Activated CD4-positive, alpha-beta T cell treated with anti-CD3 and anti-CD28 coated beads, Interleukin-2, amount 50 U/mL, for 24 hours (primary cell): ENCODE data around the gene RCC2.

Experiments
- DNase-seq, 2 donors: peaks; one replicate each; pipeline ENCODE4 v3.0.0-alpha.2; 2020; ENCODE audit warnings: low read depth in 1 of 2, low spot score in 1 of 2

RCC2 gene

GRCh38 chr1:17377325-17377953, 62.0 kb downstream of the RCC2 start:
- DNase-seq: no peak

DNA sequence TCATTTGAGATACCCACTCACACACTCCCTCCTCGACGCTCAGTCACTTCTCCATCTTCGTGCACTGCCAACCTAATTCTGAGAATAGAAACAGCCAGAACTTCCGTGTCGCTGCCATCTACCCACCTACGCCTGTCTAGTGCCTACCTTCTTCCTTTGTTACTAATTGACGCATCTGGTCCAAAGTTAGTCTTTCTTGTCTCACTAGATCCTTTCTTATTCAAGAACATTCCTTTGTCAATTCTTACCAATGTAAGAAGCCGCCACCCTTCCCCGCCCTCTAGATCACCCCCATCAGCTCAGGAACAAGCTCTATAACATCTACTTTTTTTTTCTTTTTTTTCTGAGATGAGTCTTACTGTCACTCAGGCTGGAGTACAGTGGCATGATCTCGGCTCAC, 63.8 kb downstream of the RCC2 start:
- DNase-seq: no peak

DNA sequence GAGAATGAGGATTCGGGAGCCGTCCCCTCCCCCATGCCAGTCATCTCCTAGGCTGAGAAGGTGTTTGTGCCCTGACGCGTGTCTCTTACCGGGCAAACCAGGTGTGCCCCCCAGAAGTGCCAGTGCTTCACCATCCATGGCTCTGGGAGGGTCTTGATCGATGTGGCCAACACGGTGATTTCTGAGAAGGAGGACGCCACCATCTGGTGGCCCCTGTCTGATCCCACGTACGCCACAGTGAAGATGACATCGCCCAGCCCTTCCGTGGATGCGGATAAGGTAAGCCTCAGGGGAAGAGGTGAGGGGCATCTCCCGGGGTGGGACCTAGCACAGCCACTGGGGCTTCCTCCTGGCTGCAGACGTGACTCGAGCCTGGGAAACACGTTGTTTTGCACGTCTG, 66.5 kb downstream of the RCC2 start:
- DNase-seq: no peak

DNA sequence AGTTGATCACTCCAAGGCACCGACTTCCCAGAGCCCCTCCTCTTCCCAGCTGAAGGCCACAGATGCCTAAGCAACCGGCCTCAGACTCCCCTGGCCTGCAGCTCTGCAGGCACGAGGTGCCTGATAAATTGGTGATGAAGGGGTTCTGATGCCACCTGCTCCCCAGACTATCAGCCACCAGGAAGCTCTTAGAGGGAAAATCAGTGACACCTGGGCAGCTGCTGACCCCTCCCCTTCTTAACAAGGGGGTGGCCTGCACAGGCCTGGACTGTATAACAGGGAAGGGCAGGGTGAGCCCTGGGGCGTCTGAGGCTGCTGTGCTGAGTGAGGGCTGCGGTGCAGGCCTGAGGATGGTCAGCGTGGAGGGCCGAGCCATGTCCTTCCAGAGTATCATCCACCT, 67.6 kb downstream of the RCC2 start, which contains the start of gene PADI6:
PADI6 (plus strand) TSS at position 301 of the 400 bp plus-strand sequence; CDS start at position 351, 50 bp downstream.
- DNase-seq: no peak

DNA sequence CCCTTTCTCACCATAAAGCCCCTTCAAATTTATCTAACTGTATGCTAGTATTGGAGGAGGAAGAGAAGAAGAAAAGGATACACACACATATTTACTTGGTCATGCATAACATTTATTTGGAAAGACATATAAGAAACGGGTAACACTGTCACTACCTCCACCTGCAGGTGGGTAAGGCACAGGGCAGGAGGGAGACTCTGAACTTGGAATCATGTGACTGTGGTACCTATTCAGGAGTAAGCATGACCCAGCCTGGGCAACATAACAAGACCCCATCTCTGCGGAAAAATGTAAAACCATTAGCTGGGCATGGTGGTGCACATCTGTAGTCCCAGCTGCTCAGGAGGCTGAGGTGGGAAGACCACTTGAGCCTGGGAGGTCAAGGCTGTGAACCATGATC, 68.9 kb downstream of the RCC2 start:
- no peak for DNase-seq

- DNase-seq: no peak
Measured at GRCh38 chr1:17369466-17369865, 70.0 kb downstream of the RCC2 start.

DNA sequence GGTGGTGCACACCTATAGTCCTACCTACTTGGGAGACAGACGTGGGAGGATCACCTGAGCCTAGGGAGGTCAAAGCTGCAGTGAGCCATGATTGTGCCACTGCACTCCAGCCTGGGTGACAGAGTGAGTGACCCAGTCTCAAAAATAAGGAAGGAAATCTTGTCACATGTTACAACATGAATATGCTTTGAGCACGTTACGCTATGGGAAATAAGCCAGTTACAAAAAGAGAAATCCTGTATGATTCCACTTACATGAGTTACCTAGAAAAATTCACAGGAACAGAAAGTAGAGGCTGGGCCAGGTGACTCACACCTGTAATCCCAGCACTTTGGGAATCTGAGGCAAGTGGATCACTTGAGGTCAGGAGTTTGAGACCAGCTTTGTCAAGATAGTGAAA, 74.2 kb downstream of the RCC2 start:
- DNase-seq: no peak

GRCh38 chr1:17363771-17364170, 75.7 kb downstream of the RCC2 start:
- DNase-seq: no peak

DNA sequence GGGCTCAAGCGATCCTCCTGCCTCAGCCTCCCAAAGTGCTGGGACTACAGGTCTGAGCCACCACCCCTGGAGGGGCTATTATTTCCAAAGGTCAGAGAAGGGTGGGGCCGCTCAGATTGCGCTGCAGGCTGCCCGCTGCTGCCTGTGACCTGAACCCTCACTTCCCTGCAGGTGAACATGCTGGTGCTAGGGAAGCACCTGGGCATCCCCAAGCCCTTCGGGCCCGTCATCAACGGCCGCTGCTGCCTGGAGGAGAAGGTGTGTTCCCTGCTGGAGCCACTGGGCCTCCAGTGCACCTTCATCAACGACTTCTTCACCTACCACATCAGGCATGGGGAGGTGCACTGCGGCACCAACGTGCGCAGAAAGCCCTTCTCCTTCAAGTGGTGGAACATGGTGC, 76.1 kb downstream of the RCC2 start:
- DNase-seq: no peak

DNA sequence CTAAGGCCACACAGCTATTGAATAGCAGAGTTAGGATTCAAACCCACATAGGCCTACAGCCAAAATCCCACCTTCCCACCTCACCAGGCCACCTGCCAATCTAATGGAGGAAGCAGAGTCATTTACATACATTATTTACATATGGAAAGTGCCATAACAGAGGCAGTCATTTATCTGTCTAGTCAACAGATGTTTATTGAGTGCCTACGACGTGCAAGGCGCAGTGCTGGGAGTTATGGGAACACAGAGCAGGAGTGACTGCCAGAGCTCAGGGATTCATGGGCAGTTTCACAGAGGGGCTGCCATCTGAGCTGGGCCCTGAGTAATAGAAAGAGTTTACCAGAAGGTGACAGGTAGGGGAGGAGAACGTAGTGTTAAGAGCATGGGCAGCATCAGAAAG, 77.8 kb downstream of the RCC2 start:
- DNase-seq: no peak

GRCh38 chr1:17360272-17360956, 79.1 kb downstream of the RCC2 start:
- DNase-seq: no peak

GRCh38 chr1:17359808-17360207, 79.7 kb downstream of the RCC2 start:
- DNase-seq: no peak

- DNase-seq: no peak
Measured at GRCh38 chr1:17359031-17359430, 80.4 kb downstream of the RCC2 start.

DNA sequence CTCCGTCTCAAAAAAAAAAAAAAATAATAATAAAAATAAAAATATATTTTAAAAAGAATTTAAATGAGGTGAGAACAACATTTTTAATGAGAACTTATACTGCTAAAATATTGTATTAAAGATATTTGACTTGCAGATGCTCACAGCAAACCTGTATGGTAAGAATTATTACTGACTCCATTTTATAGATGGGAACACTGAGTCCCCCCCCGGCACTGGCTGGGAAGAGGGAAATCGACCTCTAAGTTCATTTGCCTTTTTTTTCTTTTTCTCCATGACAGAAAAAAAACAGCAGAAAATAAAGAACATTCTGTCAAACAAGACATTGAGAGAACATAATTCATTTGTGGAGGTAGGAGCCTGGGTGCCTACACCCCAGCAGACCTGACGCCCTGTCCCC, 80.9 kb downstream of the RCC2 start:
- DNase-seq: no peak
